Spleen (tissue), 11 donors: ENCODE data around the gene PYROXD2. TPM values are rescaled to one million over a fixed set of nuclear protein-coding genes. Genes with fewer than 3 reads are reported as not detected.

Experiments
- DNase-seq: peaks from one replicate; pipeline ENCODE4 v3.0.0-alpha.2; 2020
- H3K27ac ChIP-seq, 8 donors: fragments of 200-600 bp; sonication (generic) in 7 of 8; 1 replicate in 4 of 8; 2 replicates in 4 of 8; pipeline versions ENCODE4 v1.5.0 to v1.8.0; 2016 to 2021; ENCODE audit warnings: inconsistent platforms in 4 of 8, mild to moderate bottlenecking in 4 of 8, moderate library complexity in 1 of 8
- H3K27me3 ChIP-seq, 7 donors: fragments of 200-600 bp; sonication (generic) in 6 of 7; replicated peaks in 1 of 7; 1 replicate in 4 of 7; 2 replicates in 3 of 7; pipeline versions ENCODE4 v1.5.0 to v1.8.0; 2016 to 2021; ENCODE audit warnings: inconsistent platforms in 3 of 7, mild to moderate bottlenecking in 1 of 7
- H3K36me3 ChIP-seq, 6 donors: fragments of 200-600 bp; sonication (generic) in 5 of 6; 1 replicate in 4 of 6; 2 replicates in 2 of 6; pipeline versions ENCODE4 v1.5.0 to v1.8.0; 2016 to 2021; ENCODE audit warnings: inconsistent platforms in 2 of 6
- H3K4me1 ChIP-seq, 6 donors: fragments of 200-600 bp; sonication (generic) in 5 of 6; 1 replicate in 3 of 6; 2 replicates in 3 of 6; pipeline versions ENCODE4 v1.5.0 to v1.8.0; 2016 to 2021; ENCODE audit warnings: inconsistent platforms in 3 of 6
- H3K4me3 ChIP-seq, 8 donors: fragments of 200-600 bp; sonication (generic) in 7 of 8; 1 replicate in 4 of 8; 2 replicates in 4 of 8; pipeline versions ENCODE4 v1.5.0 to v1.8.0; 2016 to 2021; ENCODE audit warnings: inconsistent platforms in 4 of 8, mild to moderate bottlenecking in 4 of 8, moderate library complexity in 2 of 8
- H3K9me3 ChIP-seq, 8 donors: fragments of 200-600 bp; sonication (generic) in 7 of 8; 1 replicate in 4 of 8; 2 replicates in 4 of 8; pipeline versions ENCODE4 v1.5.0 to v1.8.0; 2016 to 2021; ENCODE audit warnings: inconsistent platforms in 4 of 8
- CTCF ChIP-seq, 11 experiments: fragments of 200-600 bp in 7 of 11; fragments of 450-650 bp in 4 of 11; sonication (generic) in 4 of 11; IDR thresholded peaks in 8 of 11; conservative IDR thresholded peaks in 3 of 11; 1 replicate in 7 of 11; 2 replicates in 4 of 11; pipeline versions ENCODE4 v1.4.0 to v1.8.0; 2016 to 2021; ENCODE audit warnings: antibody characterized with exemption in 11 of 11, inconsistent platforms in 4 of 11, mild to moderate bottlenecking in 1 of 11
- POLR2A ChIP-seq, 3 donors: fragments of 450-650 bp; IDR thresholded peaks; one replicate each; pipeline ENCODE4 v1.5.1; 2017; ENCODE audit warnings: antibody characterized with exemption in 3 of 3, mild to moderate bottlenecking in 1 of 3
- POLR2AphosphoS5 ChIP-seq, 3 donors: sonication (generic); formaldehyde crosslinking; IDR thresholded peaks; one replicate each; pipeline ENCODE4 v1.5.1; 2017; ENCODE audit warnings: antibody characterized with exemption in 3 of 3
- WGBS, 5 donors: extraction: QIAGEN DNeasy Blood & Tissue Kit in 3 of 5; methylation state at CpG; one replicate each; pipeline versions ENCODE4 v1.1.5 to v1.1.7; 2013 to 2018; 5-methylcytosine and 5-hydroxymethylcytosine counted together
- intact Hi-C: fragments of 100-400 bp; cut with DNase I; formaldehyde crosslinking; loops from one replicate; pipeline ENCODE4 v1.15.0; 2023; ENCODE audit warnings: low total_unique reads
- polyA plus RNA-seq, 3 donors: library from polyadenylated mRNA; stranded (reverse); fragments of 200-250 nt; gene quantifications; one replicate each; pipeline ENCODE4 v1.2.1, GENCODE V29; 2013
- total RNA-seq, 7 donors: library from RNA; depleted of rRNA in 3 of 7; stranded (reverse); fragments of >200 nt in 3 of 7; fragmentation: NEBNext Ultra II Directional in 4 of 7; extraction: Animal tissue kit (Norgen Biotek cat#: 25700) in 4 of 7; gene quantifications; one replicate each; pipeline versions ENCODE4 v1.1.0 to v1.2.1, GENCODE V29; 2016 to 2021
- donor health status: healthy with polysubstance abuse.
- donor health status: DM: no; HTN: no; CAD: no; lungs with moderate emphysema.
- donor health status: DM: no; HTN: no; CAD: no.
- donor health status: Bipolar disorder and iron deficiency.
- donor health status: healthy.
- donor health status: DM: no; HTN: no; CAD: no.
- donor health status: DM: yes; HTN: yes; CAD: no.

The PYROXD2 gene
- total and polyA plus RNA-seq, 10 donors, result 4.7 to 26.0 (median 11.6) TPM

- Histone ChIP-seq H3K27ac (no peak overlapping the region), H3K4me3 (no peak overlapping the region), H3K4me1 (no peaks in the 10 kb centered on the region), H3K27me3 (peaks cover 0 to 55% (median under 1%) of the 10 kb centered on the region in 7 donors), H3K9me3 (no peaks in the 10 kb centered on the region), H3K36me3 (no peaks in the 10 kb centered on the region)
- TF ChIP-seq POLR2AphosphoS5 (IDR thresholded peaks at IDR 0.05), result no peak
- TF ChIP-seq CTCF (IDR thresholded peaks at IDR 0.05 in 8 of 11, conservative IDR thresholded peaks at IDR 0.05 in 3 of 11), result no peak
- no peak for TF ChIP-seq POLR2A (IDR thresholded peaks at IDR 0.05)
- DNase-seq, result no peak
- WGBS, 5 donors, result 89 to 96% (median 95%) methylated on average over 3 of the region's 3 CpGs
- intact Hi-C loops, result no loop called here
These were observed 46.5 kb upstream of the PYROXD2 start for GRCh38 chr10:98461500-98461842.

- intact Hi-C loops, result no loop called here
- no peak overlapping the region for H3K27ac ChIP-seq
- no peak for DNase-seq
- H3K4me3 ChIP-seq, result no peak overlapping the region
- no peaks in the 10 kb centered on the region for H3K36me3 ChIP-seq
- H3K9me3 ChIP-seq, result no peaks in the 10 kb centered on the region
- no peak for TF ChIP-seq POLR2A (IDR thresholded peaks at IDR 0.05)
- no peak for TF ChIP-seq CTCF (IDR thresholded peaks at IDR 0.05 in 8 of 11, conservative IDR thresholded peaks at IDR 0.05 in 3 of 11)
- no peak for TF ChIP-seq POLR2AphosphoS5 (IDR thresholded peaks at IDR 0.05)
- H3K4me1 ChIP-seq, result no peaks in the 10 kb centered on the region
- WGBS, 5 donors, result 73 to 97% (median 89%) methylated on average over 3 of the region's 3 CpGs
- H3K27me3 ChIP-seq, result peaks cover 0 to 54% (median 0%) of the 10 kb centered on the region in 7 donors
These were observed 46.0 kb upstream of the PYROXD2 start for GRCh38 chr10:98460837-98461499.

- peaks cover 0 to 48% (median 0%) of the 10 kb centered on the region in 7 donors for H3K27me3 ChIP-seq
- no peaks in the 10 kb centered on the region for H3K4me1 ChIP-seq
- no peaks in the 10 kb centered on the region for H3K36me3 ChIP-seq
- H3K4me3 ChIP-seq, result no peak overlapping the region
- intact Hi-C loops, result no loop called here
- H3K27ac ChIP-seq, result no peak overlapping the region
- WGBS, 5 donors, result 85 to 91% (median 89%) methylated on average over 15 of the region's 15 CpGs
- H3K9me3 ChIP-seq, result no peaks in the 10 kb centered on the region
- DNase-seq, result no peak
- TF ChIP-seq POLR2A (IDR thresholded peaks at IDR 0.05) (no peak), CTCF (IDR thresholded peaks at IDR 0.05 in 8 of 11, conservative IDR thresholded peaks at IDR 0.05 in 3 of 11) (no peak), POLR2AphosphoS5 (IDR thresholded peaks at IDR 0.05) (no peak)
These were observed 44.1 kb upstream of the PYROXD2 start for GRCh38 chr10:98458809-98459784.

- Histone ChIP-seq H3K9me3 (no peaks in the 10 kb centered on the region), H3K4me3 (no peak overlapping the region), H3K4me1 (no peaks in the 10 kb centered on the region), H3K36me3 (no peaks in the 10 kb centered on the region), H3K27ac (no peak overlapping the region), H3K27me3 (peaks cover 0 to 34% (median 0%) of the 10 kb centered on the region in 7 donors)
- DNase-seq, result no peak
- 42 to 55% (median 52%) methylated on average over 7 to 8 of the region's 8 CpGs for WGBS, 5 donors
- intact Hi-C loops, result no loop called here
- TF ChIP-seq POLR2AphosphoS5 (IDR thresholded peaks at IDR 0.05) (no peak), CTCF (IDR thresholded peaks at IDR 0.05 in 8 of 11, conservative IDR thresholded peaks at IDR 0.05 in 3 of 11) (no peak), POLR2A (IDR thresholded peaks at IDR 0.05) (no peak)
These were observed 42.7 kb upstream of the PYROXD2 start for GRCh38 chr10:98457721-98458120.
